Measurements from ENCODE around the gene HNF4A. TPM values are rescaled to one million over a fixed set of nuclear protein-coding genes. Genes with fewer than 3 reads are reported as not detected.

Gene HNF4A
- total and polyA plus RNA-seq, 2 of the 13 experiments (the other 11 are each of a cell fraction or from before 2014, with no cell fraction given): 80.9 to 169 TPM

DNA sequence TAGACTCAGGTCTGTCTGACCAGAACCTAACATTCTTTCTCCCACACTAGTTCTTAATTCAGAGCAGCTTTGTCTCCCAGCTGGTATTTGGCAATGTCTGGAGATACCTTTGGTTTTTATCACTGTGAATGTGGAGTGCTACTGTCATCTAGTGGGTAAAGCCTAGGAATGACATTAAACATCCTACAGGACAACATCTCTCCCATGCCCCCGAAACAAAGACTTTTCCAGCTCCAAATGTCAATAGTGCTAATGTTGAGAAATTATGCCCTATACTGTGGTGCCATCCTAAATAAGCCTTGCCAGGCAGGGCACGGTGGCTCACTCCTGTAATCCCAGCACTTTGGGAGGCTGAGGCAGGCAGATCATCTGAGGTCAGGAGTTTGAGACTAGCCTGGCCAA lies 116.0 kb downstream of the HNF4A start (continued):
- TF ChIP-seq, protein P1, sequence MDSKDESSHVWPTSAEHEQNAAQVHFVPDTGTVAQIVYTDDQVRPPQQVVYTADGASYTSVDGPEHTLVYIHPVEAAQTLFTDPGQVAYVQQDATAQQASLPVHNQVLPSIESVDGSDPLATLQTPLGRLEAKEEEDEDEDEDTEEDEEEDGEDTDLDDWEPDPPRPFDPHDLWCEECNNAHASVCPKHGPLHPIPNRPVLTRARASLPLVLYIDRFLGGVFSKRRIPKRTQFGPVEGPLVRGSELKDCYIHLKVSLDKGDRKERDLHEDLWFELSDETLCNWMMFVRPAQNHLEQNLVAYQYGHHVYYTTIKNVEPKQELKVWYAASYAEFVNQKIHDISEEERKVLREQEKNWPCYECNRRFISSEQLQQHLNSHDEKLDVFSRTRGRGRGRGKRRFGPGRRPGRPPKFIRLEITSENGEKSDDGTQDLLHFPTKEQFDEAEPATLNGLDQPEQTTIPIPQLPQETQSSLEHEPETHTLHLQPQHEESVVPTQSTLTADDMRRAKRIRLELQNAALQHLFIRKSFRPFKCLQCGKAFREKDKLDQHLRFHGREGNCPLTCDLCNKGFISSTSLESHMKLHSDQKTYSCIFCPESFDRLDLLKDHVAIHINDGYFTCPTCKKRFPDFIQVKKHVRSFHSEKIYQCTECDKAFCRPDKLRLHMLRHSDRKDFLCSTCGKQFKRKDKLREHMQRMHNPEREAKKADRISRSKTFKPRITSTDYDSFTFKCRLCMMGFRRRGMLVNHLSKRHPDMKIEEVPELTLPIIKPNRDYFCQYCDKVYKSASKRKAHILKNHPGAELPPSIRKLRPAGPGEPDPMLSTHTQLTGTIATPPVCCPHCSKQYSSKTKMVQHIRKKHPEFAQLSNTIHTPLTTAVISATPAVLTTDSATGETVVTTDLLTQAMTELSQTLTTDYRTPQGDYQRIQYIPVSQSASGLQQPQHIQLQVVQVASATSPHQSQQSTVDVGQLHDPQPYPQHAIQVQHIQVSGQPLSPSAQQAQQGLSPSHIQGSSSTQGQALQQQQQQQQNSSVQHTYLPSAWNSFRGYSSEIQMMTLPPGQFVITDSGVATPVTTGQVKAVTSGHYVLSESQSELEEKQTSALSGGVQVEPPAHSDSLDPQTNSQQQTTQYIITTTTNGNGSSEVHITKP (CRISPR knock-in tag; IDR thresholded peaks at IDR 0.05; ENCODE audit: low read depth): no peak
- TF ChIP-seq ADNP (CRISPR knock-in tag; IDR thresholded peaks at IDR 0.05) (no peak), MTERF4 (CRISPR knock-in tag; IDR thresholded peaks at IDR 0.05) (no peak; the same call in 1 of the 2 replicates), NR2F1 (CRISPR knock-in tag; IDR thresholded peaks at IDR 0.05) (no peak), CAMTA2 (CRISPR knock-in tag; IDR thresholded peaks at IDR 0.05; ENCODE audit: borderline replicate concordance) (no peak), ZNF274 (CRISPR knock-in tag; IDR thresholded peaks at IDR 0.05) (no peak), RBAK (CRISPR knock-in tag; IDR thresholded peaks at IDR 0.05) (no peak), TEAD3 (CRISPR knock-in tag; optimal IDR thresholded peaks at IDR 0.05; ENCODE audit: borderline replicate concordance) (peak; percentile 92), GLMP (CRISPR knock-in tag; IDR thresholded peaks at IDR 0.05; ENCODE audit: borderline replicate concordance) (no peak), ZFYVE20 (CRISPR knock-in tag; IDR thresholded peaks at IDR 0.05; ENCODE audit: borderline replicate concordance, low read depth) (no peak), ERF (CRISPR knock-in tag; IDR thresholded peaks at IDR 0.05) (peak; percentile 88), ZNF446 (CRISPR knock-in tag; IDR thresholded peaks at IDR 0.05) (no peak), TRIM24 (CRISPR knock-in tag; IDR thresholded peaks at IDR 0.05) (no peak)
- TF ChIP-seq, protein P2, sequence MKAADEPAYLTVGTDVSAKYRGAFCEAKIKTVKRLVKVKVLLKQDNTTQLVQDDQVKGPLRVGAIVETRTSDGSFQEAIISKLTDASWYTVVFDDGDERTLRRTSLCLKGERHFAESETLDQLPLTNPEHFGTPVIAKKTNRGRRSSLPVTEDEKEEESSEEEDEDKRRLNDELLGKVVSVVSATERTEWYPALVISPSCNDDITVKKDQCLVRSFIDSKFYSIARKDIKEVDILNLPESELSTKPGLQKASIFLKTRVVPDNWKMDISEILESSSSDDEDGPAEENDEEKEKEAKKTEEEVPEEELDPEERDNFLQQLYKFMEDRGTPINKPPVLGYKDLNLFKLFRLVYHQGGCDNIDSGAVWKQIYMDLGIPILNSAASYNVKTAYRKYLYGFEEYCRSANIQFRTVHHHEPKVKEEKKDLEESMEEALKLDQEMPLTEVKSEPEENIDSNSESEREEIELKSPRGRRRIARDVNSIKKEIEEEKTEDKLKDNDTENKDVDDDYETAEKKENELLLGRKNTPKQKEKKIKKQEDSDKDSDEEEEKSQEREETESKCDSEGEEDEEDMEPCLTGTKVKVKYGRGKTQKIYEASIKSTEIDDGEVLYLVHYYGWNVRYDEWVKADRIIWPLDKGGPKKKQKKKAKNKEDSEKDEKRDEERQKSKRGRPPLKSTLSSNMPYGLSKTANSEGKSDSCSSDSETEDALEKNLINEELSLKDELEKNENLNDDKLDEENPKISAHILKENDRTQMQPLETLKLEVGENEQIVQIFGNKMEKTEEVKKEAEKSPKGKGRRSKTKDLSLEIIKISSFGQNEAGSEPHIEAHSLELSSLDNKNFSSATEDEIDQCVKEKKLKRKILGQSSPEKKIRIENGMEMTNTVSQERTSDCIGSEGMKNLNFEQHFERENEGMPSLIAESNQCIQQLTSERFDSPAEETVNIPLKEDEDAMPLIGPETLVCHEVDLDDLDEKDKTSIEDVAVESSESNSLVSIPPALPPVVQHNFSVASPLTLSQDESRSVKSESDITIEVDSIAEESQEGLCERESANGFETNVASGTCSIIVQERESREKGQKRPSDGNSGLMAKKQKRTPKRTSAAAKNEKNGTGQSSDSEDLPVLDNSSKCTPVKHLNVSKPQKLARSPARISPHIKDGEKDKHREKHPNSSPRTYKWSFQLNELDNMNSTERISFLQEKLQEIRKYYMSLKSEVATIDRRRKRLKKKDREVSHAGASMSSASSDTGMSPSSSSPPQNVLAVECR (CRISPR knock-in tag; IDR thresholded peaks at IDR 0.05; ENCODE audit: borderline replicate concordance): peak; percentile 18; the same call in 1 of the 2 replicates
- TF ChIP-seq, protein P3, sequence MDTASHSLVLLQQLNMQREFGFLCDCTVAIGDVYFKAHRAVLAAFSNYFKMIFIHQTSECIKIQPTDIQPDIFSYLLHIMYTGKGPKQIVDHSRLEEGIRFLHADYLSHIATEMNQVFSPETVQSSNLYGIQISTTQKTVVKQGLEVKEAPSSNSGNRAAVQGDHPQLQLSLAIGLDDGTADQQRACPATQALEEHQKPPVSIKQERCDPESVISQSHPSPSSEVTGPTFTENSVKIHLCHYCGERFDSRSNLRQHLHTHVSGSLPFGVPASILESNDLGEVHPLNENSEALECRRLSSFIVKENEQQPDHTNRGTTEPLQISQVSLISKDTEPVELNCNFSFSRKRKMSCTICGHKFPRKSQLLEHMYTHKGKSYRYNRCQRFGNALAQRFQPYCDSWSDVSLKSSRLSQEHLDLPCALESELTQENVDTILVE (CRISPR knock-in tag; IDR thresholded peaks at IDR 0.05): peak; percentile 78; the same call in 1 of the 2 replicates
- TF ChIP-seq, protein P4, sequence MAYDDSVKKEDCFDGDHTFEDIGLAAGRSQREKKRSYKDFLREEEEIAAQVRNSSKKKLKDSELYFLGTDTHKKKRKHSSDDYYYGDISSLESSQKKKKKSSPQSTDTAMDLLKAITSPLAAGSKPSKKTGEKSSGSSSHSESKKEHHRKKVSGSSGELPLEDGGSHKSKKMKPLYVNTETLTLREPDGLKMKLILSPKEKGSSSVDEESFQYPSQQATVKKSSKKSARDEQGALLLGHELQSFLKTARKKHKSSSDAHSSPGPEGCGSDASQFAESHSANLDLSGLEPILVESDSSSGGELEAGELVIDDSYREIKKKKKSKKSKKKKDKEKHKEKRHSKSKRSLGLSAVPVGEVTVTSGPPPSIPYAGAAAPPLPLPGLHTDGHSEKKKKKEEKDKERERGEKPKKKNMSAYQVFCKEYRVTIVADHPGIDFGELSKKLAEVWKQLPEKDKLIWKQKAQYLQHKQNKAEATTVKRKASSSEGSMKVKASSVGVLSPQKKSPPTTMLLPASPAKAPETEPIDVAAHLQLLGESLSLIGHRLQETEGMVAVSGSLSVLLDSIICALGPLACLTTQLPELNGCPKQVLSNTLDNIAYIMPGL (CRISPR knock-in tag; IDR thresholded peaks at IDR 0.05; ENCODE audit: borderline replicate concordance in 1 of 2, low read depth in 1 of 2): peak; percentile 84 to 90
